GF-D8 (cell line): ENCODE results near the gene RAB15.
"Not testable (repeated sequence)": the region's sequence is repeated elsewhere in the genome, so short reads cannot be mapped to it uniquely, and the experiment has no call there.

ENCODE experiments used
- DNase-seq: peaks from one replicate; lab custom pipeline; 2025; lab: John Stamatoyannopoulos, UW

RAB15 gene

GRCh38 chr14:64937821-64938193, 34.3 kb downstream of the RAB15 start:
- DNase-seq = no peak

DNA sequence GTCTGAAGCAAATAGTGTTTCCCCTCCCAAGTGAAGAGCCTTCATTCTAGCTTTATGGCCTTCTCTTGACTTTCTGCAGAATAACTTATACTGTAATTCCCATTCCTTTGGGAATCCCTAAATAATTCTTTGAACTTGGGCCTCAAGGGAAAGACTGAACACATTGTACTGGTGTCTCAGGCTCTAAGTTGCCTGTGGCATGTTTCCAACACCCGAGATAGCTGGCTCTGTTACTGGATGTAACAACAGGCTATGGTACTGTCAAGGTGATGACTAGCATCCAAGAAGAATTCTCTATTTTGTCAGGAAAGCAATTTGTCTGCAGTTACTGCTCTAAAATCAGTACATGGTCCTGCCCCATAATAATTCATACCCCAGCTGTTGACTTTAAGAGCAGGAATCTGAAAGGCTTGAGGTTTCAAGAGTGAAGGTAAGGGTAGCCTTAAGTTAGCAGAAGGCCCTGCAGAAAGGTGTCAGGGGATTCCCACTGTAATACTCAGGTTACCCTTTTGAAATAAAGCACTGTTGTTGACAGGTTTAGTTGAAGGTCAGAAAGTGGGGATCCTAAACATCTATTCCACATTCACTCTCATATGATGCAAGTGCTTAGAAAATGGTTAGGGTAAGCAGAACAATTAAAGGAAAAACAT, 34.8 kb downstream of the RAB15 start:
- DNase-seq = no peak

- DNase-seq = no peak
Measured at GRCh38 chr14:64935508-64935907, 36.6 kb downstream of the RAB15 start.

DNA sequence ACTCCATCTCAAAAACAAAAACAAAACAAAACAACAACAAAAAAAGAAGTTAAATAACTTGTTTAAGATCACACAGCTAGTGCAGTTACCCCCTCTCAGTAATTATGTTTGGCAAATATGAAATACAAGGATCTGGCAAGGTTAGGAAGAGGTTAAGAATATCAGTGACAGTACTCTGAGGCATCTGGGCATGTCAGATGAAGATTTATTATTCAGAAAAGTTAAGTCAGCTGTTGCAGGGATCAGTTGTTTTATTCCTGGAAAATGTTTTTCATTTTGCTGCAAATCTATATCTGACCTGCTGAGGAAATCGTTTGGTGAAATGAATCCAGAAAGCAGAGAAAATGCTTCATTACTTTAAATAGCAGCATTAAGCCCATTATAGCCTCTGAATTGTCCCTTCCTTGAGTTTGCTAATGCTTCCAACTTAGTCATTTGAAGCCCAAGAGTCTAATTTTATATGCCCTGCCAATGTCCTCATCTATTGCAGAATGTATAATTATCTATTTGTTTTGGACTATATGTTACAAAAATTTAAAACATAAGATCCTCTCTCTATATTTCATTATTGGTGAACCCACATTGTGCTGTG, 37.7 kb downstream of the RAB15 start:
- no peak for DNase-seq

- no peak for DNase-seq
Measured at GRCh38 chr14:64932231-64932630, 39.9 kb downstream of the RAB15 start.

DNA sequence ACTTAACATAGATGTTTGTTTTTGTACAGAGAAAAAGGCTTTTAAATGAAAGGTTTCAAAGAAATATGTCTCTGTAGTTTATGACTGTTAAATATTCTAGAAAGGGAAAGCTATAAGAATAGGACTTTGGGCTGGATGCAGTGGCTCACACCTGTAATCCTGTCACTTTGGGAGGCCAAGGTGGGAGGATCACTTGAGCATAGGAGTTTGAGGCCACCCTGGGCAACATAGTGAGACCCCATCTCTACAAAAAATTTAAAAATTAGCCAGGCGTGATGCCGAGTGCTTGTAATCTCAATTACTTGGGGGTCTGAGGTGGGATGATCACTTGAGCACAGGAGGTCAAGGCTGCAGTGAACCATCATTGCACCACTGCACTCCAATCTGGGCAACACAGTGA, 41.0 kb downstream of the RAB15 start:
- DNase-seq = no peak

DNA sequence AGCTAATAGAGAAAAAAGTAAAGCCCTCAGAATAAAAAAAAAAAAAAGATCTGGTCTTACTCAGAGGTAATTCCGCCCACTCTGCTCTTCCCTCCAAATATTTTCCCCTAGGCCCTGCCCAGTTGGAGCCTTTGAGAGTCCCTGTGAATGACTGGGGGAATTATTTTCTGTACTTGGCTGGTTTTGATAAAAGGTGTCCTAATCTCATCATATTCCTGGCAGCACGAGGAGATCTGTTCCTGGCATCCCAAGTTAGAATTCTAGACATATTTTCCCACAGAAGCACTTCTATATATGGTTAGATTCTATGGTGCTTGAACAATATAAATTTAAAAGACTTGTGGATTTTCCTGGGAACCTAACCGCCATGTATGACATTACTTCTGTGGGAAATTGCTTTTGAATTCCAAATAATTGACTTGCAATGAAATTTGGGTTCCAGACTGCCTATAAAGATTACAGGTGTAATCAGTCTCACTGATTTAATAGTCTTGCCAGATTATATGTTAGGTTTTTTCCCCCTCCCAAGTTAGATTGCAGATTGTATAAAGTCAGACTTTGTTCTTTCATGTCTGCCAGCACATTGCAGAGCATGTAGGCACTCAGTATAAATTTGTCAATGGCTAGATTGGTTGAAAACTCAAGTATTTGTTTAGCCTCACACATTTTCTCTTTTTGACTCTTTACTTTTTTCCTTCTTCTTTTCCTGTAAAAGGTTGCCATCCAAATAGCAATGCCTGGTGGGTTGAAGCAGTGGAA, 41.9 kb downstream of the RAB15 start:
- DNase-seq = no peak

DNA sequence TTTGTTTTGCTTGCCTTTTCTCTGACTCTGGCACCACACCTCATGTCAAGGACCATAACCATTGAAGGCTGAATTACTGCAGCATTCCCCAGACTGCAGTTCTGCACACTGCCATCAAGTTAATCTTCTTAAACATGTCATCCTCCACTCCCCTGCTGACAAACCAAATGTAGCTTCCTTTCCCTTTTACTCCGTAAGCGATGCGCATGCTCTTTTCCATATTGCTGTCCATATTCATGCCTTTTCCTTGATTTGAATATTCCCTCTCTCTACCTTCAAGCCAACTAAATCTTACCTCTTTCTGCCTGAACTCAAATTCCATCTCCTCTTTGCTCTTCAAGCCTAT, 43.1 kb downstream of the RAB15 start:
- no peak for DNase-seq

DNA sequence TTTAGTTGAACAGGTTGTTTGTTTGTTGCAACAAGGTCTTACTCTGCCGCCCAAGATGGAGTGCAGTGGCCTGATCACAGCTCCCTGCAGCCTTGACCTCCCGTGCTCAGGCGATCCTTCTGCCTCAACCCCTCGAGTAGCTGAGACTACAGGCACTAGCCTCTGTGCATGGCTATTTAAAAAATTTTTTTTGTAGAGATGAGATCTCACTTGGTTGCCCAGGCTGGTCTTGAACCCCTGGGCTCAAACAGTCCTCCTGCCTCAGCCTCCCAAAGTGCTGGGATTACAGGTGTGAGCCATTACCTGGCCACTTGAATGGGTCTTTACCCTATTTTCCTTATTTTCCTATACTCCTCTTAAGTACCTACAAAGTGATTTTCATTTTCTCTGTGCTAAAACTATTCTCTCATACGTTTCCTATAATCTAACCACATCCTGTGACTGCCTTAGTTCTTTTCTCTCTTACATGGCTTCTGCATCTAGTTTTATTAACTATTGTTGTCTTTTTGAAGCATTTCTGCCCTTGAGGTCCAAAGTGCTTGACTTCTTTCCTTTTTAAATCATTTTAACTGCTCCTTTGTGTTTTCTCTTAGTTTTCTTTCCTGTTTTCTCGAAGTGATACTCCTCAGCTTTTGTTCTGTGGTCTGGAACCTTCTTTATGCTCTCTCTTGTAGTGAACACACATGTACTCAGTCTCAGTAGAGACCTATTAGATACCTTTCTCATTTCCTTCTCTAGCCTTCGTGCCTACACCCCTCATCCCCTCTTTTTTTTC, 43.7 kb downstream of the RAB15 start:
- no peak for DNase-seq

DNA sequence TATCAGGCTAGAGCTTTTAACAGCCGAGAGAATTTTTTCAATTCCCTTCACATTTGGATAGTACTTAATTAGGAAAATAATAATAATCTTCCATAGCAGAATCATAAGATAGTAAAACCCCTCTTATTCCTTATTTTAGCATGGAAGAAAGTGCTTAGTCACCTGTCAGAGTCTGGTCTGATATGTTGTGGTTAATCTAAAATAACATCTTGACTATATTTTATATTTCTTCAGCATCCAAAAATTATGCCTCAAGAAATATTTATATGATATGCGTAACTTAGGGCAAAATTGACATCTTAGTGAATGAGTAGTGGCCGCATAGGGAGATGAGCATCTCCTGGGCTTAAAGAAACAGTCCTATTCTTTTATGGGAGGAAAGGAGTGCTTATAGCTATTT, 45.1 kb downstream of the RAB15 start:
- no peak for DNase-seq

DNA sequence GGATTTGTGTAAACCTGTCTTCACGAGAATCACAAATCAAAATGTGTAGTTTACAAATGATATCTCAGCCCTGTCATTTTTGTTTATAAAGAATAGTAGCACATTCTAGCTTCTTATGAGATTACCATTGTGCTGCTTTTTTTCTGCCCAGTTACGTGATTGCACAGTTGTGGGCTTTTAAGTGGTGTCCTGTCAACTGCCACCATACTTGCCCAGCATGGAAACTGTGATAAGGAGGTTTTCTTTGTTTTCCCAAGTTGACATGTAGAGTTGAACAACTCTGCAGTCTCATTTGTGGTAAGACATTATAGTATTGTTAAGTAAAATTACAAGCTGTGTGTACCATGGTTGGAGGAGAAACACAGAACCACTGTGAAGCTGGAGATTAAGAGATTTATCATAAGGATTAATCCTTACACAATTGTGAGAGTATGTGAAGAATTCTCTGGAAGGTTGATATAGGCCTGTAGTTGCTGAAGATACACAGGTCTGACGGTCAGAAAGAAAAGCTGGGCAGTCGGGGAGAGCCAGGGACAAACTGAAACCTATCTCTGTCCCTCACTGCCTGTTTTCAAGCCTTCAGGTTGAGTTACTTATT, 45.6 kb downstream of the RAB15 start:
- no peak for DNase-seq

- DNase-seq = no peak
Measured at GRCh38 chr14:64923015-64923414, 49.1 kb downstream of the RAB15 start.

GRCh38 chr14:64920465-64920864, 51.7 kb downstream of the RAB15 start:
- no peak for DNase-seq

GRCh38 chr14:64919618-64920017, 52.5 kb downstream of the RAB15 start:
- no peak for DNase-seq

- DNase-seq = no peak
Measured at GRCh38 chr14:64919215-64919614, 52.9 kb downstream of the RAB15 start.

DNA sequence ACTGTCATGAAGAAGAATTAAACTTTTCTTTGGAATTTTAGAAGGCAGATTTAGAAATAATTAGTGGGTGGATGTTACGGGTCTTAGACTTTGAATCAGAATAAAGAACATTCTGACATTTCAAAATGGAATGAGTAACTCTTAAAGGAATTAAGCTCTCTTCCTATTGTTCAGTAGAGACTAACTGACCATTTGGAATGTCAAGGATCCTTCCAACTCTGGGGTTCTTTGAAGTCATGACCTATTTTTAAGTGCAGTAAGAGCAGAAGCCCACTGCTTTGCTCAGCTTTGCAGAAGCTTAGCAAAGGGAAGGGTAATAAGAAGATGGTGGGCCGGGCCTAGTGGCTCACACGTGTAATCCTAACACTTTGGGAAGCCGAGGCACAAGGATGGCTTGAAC, 53.9 kb downstream of the RAB15 start:
- DNase-seq = no peak

- DNase-seq = peak; percentile 35
Measured at GRCh38 chr14:64915797-64916196, 56.3 kb downstream of the RAB15 start.

DNA sequence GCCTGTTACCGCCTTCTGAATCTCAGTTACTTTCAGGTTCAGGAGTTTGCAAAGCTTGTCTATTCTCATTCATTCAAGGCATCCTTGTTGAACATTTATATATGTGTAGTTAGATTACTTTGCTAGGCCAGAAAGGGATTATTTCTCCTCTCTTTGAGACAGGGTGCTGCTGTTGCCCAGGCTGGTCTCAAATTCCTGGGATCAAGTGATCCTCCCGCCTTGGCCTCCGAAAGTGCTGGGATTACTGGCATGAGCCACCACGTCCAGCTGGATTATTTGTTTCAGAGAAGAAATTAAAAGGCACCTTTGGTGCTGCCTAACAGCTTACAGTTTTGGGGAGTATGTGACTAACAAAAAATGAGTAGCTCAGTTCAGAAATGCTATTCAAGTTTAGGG, 57.1 kb downstream of the RAB15 start:
- DNase-seq = no peak

DNA sequence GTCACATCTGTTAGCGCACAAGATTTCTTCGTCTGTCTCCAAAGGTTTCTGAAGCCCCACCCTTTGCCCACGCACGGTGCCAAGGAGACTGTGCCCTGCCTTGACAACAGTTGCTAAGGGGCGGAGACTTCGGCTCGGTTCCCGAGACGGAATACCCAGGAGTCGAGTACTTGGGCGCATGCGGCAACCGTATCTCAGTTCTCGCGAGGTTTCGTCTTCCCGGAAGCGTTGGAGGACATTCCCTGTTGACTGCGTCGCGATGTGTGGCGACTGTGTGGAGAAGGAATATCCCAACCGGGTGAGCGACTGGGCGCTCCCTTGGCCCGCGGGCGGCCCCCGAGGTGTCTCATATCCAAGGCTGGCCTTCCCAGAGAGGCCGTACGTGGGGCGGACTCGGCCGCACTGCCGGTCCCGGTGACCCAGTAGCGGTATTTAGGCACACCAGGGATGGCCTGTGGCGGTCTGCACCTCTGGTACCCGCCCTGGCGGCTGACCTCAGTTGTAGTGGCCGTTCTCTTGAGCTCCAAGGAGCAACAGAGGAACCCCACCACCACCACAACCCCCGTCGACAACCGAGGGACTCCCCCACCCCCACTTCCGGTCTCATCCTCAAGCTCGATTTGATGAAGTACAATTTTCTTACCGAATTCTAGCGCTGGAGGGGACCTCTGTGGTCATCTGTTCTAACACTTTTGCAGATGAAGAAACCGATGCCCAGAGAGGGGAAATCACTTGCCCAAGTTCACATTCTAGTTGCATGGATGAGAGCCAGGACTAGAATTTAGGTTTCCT, 57.7 kb downstream of the RAB15 start, which contains the start of gene CHURC1:
Gene CHURC1 (plus strand): TSS at position 219 of the 792 bp plus-strand sequence. CDS start 41 bp downstream, at position 260.
- DNase-seq = peak; percentile 72

DNA sequence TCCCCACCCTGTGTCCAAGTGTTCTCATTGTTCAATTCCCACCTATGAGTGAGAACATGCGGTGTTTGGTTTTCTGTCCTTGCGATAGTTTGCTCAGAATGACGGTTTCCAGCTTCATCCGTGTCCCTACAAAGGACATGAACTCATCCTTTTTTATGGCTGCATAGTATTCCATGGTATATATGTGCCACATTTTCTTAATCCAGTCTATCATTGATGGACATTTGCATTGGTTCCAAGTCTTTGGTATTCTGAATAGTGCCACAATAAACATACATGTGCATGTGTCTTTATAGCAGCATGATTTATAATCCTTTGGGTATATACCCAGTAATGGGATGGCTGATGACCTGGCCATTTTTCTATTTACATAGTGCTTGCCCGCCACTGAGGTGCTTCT, 58.7 kb downstream of the RAB15 start:
- DNase-seq = not testable (repeated sequence)

DNA sequence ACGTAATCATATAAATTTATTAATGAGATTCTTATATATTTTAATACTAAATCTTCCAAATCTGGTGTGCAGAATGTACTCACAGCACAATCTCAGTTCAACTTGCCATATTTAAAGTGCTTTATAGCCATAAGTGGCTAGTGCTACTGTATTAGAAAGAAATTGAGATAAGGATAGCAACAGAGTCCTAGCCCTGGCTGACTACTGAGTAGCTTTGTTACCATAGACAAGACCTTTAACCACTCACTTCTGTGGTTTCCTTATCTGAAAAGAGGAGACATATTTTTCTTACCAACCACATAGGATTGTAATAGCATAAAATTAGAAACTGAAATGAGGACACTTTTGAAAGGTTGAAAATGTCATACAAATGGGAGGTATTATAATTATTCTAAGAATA, 59.9 kb downstream of the RAB15 start:
- no peak for DNase-seq
